ENCODE data around the gene GOLT1A.

- TF ChIP-seq REST (IDR thresholded peaks at IDR 0.05) (no peak), JUN (IDR thresholded peaks at IDR 0.05) (no peak), CHD2 (IDR thresholded peaks at IDR 0.05; ENCODE audit: low read length, partially characterized antibody) (no peak), EP300 (IDR thresholded peaks at IDR 0.05) (no peak), CTCF (IDR thresholded peaks at IDR 0.05) (no peak), POLR2A (IDR thresholded peaks at IDR 0.05; ENCODE audit: low read length) (no peak), SREBF2 (IDR thresholded peaks at IDR 0.05) (no peak), GATA3 (IDR thresholded peaks at IDR 0.05; ENCODE audit: borderline replicate concordance) (no peak), HDAC2 (IDR thresholded peaks at IDR 0.05) (no peak), ATOH8 (CRISPR knock-in tag; IDR thresholded peaks at IDR 0.05; ENCODE audit: low read depth) (no peak), USF2 (IDR thresholded peaks at IDR 0.05) (no peak), E2F6 (IDR thresholded peaks at IDR 0.05; ENCODE audit: borderline replicate concordance, low read depth) (no peak), BHLHE40 (IDR thresholded peaks at IDR 0.05; ENCODE audit: low read depth, low read length) (no peak), RCOR1 (IDR thresholded peaks at IDR 0.05; ENCODE audit: low read depth, low read length) (no peak)
Measured at GRCh38 chr1:204216236-204216635, 2.4 kb upstream of the GOLT1A start.

Data from A549 (cell line).